HepG2 (cell line): ENCODE results near the gene GOT2. TPM values are rescaled to one million over a fixed set of nuclear protein-coding genes. Genes with fewer than 3 reads are reported as not detected.

ENCODE experiments used
- ATAC-seq: fragments of 200-7000 bp; cut with Tn5 transposase; 3 replicates; pipeline ENCODE4 v1.9.1; 2020; ENCODE audit warnings: mild to moderate bottlenecking, moderate library complexity
- BruUV-seq: library from RNA; stranded (reverse); fragments of 400-500 nt; replicated peaks from 2 replicates; lab custom pipeline; 2021; lab: Mats Ljungman, UMichigan
- CTCF ChIA-PET: fragments of 300-600 bp; formaldehyde crosslinking; extraction: SDS; loops from one replicate; lab custom pipeline; 2021; ENCODE audit warnings: low total read pairs, inconsistent platforms, low intra/inter-chr PET ratio; lab: Yijun Ruan, JAX
- POLR2A ChIA-PET: fragments of 350-600 bp; sonication (Branson Sonifier 250); formaldehyde crosslinking; loops from one replicate; lab custom pipeline; 2020; ENCODE audit warnings: antibody characterized with exemption, inconsistent platforms; lab: Yijun Ruan, JAX
- DNase-seq: peaks from one replicate; pipeline ENCODE4 v3.0.0-alpha.2; 2015; ENCODE audit warnings: low spot score
- FAIRE-seq: peaks from 3 replicates; lab custom pipeline; 2011; peaks lifted over from hg19 to GRCh38; lab: Jason Lieb, UNC
- H2AFZ ChIP-seq: one replicate; pipeline ENCODE4 v1.6.1; 2011; ENCODE audit warnings: low read length, inconsistent platforms
- H3K27ac ChIP-seq: fragments of 300-600 bp; 3 replicates; pipeline ENCODE4 v1.8.0; 2011; ENCODE audit warnings: mixed run types, mild to moderate bottlenecking, mixed read lengths, low read length, inconsistent platforms; ENCODE audit not compliant: insufficient read depth; ENCODE audit errors: extremely low read length
- H3K27me3 ChIP-seq, 2 experiments: fragments of 200-600 bp in 1 of 2; 2 replicates in 1 of 2; 3 replicates in 1 of 2; pipeline versions ENCODE4 v1.6.0 to v1.8.0; 2011; ENCODE audit warnings: low read length in 2 of 2, mild to moderate bottlenecking in 2 of 2, moderate library complexity in 2 of 2, inconsistent platforms in 1 of 2; ENCODE audit not compliant: insufficient read depth in 2 of 2, control insufficient read depth in 1 of 2
- H3K36me3 ChIP-seq, 2 experiments: fragments of 200-600 bp in 1 of 2; replicated peaks in 1 of 2; 2 replicates in 1 of 2; 3 replicates in 1 of 2; pipeline versions ENCODE4 v1.5.1 to v1.8.0; 2011; ENCODE audit warnings: low read length in 2 of 2, inconsistent platforms in 1 of 2; ENCODE audit not compliant: insufficient read depth in 2 of 2, control insufficient read depth in 1 of 2
- H3K4me1 ChIP-seq: 2 replicates; pipeline ENCODE4 v1.5.1; 2012; ENCODE audit warnings: low read length, inconsistent platforms; ENCODE audit not compliant: insufficient read depth
- H3K4me2 ChIP-seq: 2 replicates; pipeline ENCODE4 v1.6.0; 2011; ENCODE audit warnings: low read depth, low read length, inconsistent platforms
- H3K4me3 ChIP-seq, 3 experiments: fragments of 200-600 bp in 1 of 3; sonication (generic), shearing (Covaris generic) in 1 of 3; replicated peaks in 1 of 3; 2 replicates each; pipeline ENCODE4 v1.5.1; 2011 to 2016; ENCODE audit warnings: low read length in 3 of 3, inconsistent platforms in 2 of 3, low read depth in 2 of 3, mild to moderate bottlenecking in 2 of 3, control low read depth in 1 of 3, mixed read lengths in 1 of 3; ENCODE audit not compliant: insufficient read depth in 1 of 3
- H3K79me2 ChIP-seq: one replicate; pipeline ENCODE4 v1.6.1; 2011; ENCODE audit warnings: low read length, inconsistent platforms; ENCODE audit not compliant: insufficient read depth
- H3K9ac ChIP-seq: 2 replicates; pipeline ENCODE4 v1.6.0; 2011; ENCODE audit warnings: mild to moderate bottlenecking, low read depth, low read length, inconsistent platforms; ENCODE audit not compliant: insufficient read depth
- H3K9me3 ChIP-seq: 2 replicates; pipeline ENCODE4 v1.5.1; 2012; ENCODE audit warnings: mild to moderate bottlenecking, low read length
- H4K20me1 ChIP-seq: 2 replicates; pipeline ENCODE4 v1.6.0; 2011; ENCODE audit warnings: inconsistent platforms, mild to moderate bottlenecking, low read length, moderate library complexity; ENCODE audit not compliant: insufficient read depth
- FOXJ3 ChIP-seq: sonication (generic); formaldehyde crosslinking; IDR thresholded peaks from 2 replicates; pipeline ENCODE4 v1.4.0; 2020; ENCODE audit warnings: missing genetic modification reagents, mild to moderate bottlenecking, borderline replicate concordance
- NFRKB ChIP-seq: fragments of 450-650 bp; IDR thresholded peaks from 2 replicates; pipeline ENCODE4 v1.6.1; 2017
- TAF15 ChIP-seq: fragments of 200-400 bp; formaldehyde crosslinking; IDR thresholded peaks from one replicate; pipeline ENCODE4 v1.6.1; 2018; ENCODE audit warnings: mild to moderate bottlenecking, low read depth, low read length; ENCODE audit not compliant: poor library complexity, severe bottlenecking
- ZNF224 ChIP-seq: sonication (generic); formaldehyde crosslinking; IDR thresholded peaks from 2 replicates; pipeline ENCODE4 v1.5.0; 2020; ENCODE audit warnings: mild to moderate bottlenecking, missing genetic modification reagents
- ZNF670 ChIP-seq: sonication (generic); formaldehyde crosslinking; IDR thresholded peaks from 2 replicates; pipeline ENCODE4 v1.8.0; 2022; ENCODE audit warnings: mild to moderate bottlenecking, missing genetic modification reagents, borderline replicate concordance
- WGBS: methylation state at CpG from one replicate; pipeline ENCODE4 v1.1.6; 2017; ENCODE audit warnings: low lambda C conversion rate; 5-methylcytosine and 5-hydroxymethylcytosine counted together
- in situ Hi-C: cut with HindIII; loops from 2 replicates; pipeline ENCODE4 v1.10.0; 2017; ENCODE audit warnings: low pct_unique_long_range_greater_than_20kb; ENCODE audit not compliant: extremely low pct_ligation_motif_present
- intact Hi-C: fragments of 100-400 bp; cut with micrococcal nuclease; formaldehyde crosslinking; loops from one replicate; pipeline ENCODE4 v1.10.0; 2022; ENCODE audit not compliant: unreplicated experiment
- polyA plus RNA-seq, 8 experiments: library from polyadenylated mRNA; depleted of rRNA in 3 of 8; stranded (reverse) in 7 of 8; unstranded in 1 of 8; fragments of >200 nt; fragmentation: Illumina TruSeq in 4 of 8; extraction: Trizol in 4 of 8; gene quantifications; 2 replicates each; pipeline versions ENCODE4 v1.2.1 to v1.2.3, GENCODE V29; 2011 to 2016; ENCODE audit warnings: low read depth in 4 of 8, missing spikeins in 1 of 8, mixed read lengths in 1 of 8; ENCODE audit not compliant: insufficient read depth in 1 of 8
- total RNA-seq, 5 experiments: library from RNA; depleted of rRNA; stranded (reverse); fragments of >200 nt; fragmentation: Illumina TruSeq; extraction: Trizol; gene quantifications; 2 replicates each; pipeline ENCODE4 v1.2.3, GENCODE V29; 2016; ENCODE audit warnings: low read depth in 1 of 5

The GOT2 gene
- total and polyA plus RNA-seq, 2 of the 13 experiments (the other 11 are each of a cell fraction or from before 2014, with no cell fraction given), result 32.6 to 121 TPM

DNA sequence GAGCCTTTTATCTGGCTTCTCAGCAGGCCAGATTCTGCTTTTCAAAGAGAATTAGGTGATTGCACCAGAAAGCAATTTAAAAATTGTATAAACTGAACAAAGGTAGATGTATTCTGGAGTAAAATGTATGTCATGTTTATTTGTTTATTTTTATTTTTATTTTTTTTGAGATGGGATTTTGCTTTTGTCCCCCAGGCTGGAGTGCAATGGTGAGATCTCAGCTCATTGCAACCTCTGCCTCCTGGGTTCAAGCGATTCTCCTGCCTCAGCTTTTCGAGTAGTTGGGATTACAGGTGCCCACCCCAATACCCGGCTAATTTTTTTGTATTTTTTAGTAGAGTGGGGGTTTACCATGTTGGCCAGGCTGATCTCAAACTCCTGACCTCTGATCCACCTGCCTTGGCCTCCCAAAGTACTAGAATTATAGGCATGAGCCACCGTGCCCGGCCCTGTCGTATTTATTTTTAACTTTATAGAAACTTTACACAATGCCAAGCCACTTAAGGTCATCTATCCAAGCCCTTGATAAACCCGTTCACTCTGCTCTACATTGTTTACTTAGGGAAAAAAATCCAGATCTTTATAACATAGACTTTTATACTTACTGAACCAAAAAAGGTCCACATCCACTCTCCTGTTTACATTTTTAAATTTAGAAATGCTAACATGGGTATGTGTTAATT lies 22.7 kb upstream of the GOT2 start:
- H4K20me1 ChIP-seq, result no peaks in the 10 kb centered on the region
- in situ Hi-C loops (loop anchor here (5.0 to 10.0 kb wide), 2 partner anchors 74 to 422 kb away; partner anchors contain the start of gene SLC38A7), intact Hi-C loops (loop anchor here (1.0 to 5.0 kb wide), 6 partner anchors 78 to 420 kb away; no protein-coding TSS in a partner anchor)
- CTCF ChIA-PET, result interaction anchor here (1.2 to 2.9 kb wide), 4 partner anchors 78 to 457 kb away, joined by 4 to 9 read pairs (median 6); no protein-coding TSS in a partner anchor
- ATAC-seq, result no peak
- 12% methylated on average over 7 of the region's 7 CpGs for whole genome bisulfite sequencing
- peaks cover 6% of the 10 kb centered on the region for H3K4me1 ChIP-seq
- POLR2A ChIA-PET, result interaction anchor here (1.2 to 1.3 kb wide), 2 partner anchors 73 to 87 kb away, joined by 4 to 7 read pairs; partner anchors contain the start of gene SLC38A7
- H3K27me3 ChIP-seq, result peaks cover 6 to 19% of the 10 kb centered on the region in 2 experiments; a peak in 3 of 5 replicates
- FAIRE-seq, result no peak
- H3K79me2 ChIP-seq, result no peaks in the 10 kb centered on the region
- DNase-seq, result no peak
- no peak overlapping the region for H3K9ac ChIP-seq
- H3K9me3 ChIP-seq, result no peaks in the 10 kb centered on the region
- no peaks in the 10 kb centered on the region for H3K36me3 ChIP-seq
- H3K27ac ChIP-seq, result no peak overlapping the region
- no peak for TF ChIP-seq NFRKB
- no peak for TF ChIP-seq TAF15
- TF ChIP-seq FOXJ3 (CRISPR knock-in tag), result 0 out of 2 replicates have a peak, but pooled peaks have one; percentile 18
- no peak for TF ChIP-seq ZNF224 (CRISPR knock-in tag)
- TF ChIP-seq ZNF670 (CRISPR knock-in tag), result no peak
- H3K4me3 ChIP-seq, result no peak overlapping the region
- no peak overlapping the region for H2AFZ ChIP-seq
- H3K4me2 ChIP-seq, result no peak overlapping the region
- no TSS peak for BruUV-seq
